Measurements from ENCODE around the gene BRD1.
A peak's percentile ranks its signal among the peaks of the same experiment; 100 is the strongest.
"Not testable (repeated sequence)": the region's sequence is repeated elsewhere in the genome, so short reads cannot be mapped to it uniquely, and the experiment has no call there.

BRD1 gene

DNA sequence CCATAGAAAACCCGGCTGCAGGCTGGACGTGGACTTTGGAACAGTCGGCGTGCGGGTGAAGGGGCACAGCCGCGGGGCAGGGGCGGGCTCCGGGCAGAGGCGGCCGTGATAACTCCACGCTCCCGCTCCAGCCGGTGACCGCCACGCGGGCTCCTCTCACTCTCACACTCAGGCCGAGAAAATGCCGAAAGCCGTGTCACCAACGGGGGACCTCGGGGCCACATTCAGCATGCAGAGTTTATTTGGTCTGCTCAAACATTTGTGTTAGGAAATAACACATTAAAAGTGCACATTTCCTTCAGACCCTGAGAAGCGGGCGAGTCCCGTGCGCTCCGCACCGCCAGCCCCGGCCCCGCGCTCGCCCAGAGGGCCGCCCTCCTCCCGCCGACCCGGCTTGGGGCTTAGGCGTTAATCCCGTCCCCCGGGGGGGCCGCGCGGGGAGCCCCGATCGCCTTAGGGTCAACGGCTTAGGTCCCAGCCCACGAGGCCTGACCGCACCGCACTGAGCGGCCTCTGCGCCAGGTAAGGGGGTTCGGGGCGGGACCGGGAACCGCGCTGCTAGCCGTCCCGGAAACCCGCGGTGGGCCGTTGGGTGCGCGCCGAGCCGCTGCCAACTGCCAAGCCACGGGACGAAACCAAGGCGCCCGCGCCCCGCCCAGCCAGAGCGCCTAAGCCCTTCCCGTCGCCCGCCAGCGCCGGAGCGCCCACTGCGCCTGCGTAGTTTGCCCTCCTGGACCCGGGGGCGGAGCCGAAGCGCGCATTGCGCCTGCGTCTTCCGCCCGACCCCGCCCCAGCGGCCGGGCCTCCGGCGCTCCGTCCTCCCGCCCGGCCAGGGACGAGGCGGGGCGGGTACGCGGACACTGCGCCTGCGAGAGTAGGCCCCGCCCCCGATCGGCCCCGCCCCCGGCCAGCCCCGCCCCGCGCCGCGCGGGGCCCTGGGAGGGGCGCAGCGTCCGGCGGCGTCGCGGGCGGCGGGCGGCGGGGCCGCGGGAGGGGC is 25.5 kb upstream of the BRD1 start, which contains the start of gene ZBED4:
TSS of gene ZBED4 (plus strand) at position 947 of the 997 bp plus-strand sequence. CDS start 29,819 bp downstream, outside the sequence.
- DNase-seq, result peak; percentile 98

DNA sequence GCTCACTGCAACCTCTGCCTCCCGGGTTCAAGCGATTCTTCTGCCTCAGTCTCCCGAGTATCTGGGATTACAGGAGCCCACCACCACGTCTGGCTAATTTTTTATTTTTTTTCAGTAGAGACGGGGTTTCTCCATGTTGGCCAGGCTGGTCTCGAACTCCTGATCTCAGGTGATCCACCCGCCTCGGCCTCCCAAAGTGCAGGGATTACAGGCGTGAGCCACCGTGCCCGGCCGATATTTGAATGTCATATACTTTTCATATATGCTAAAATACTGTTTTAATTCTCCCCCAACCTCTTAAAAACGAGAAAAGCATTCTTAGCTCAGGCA is 24.9 kb upstream of the BRD1 start:
- not testable (repeated sequence) for DNase-seq

DNA sequence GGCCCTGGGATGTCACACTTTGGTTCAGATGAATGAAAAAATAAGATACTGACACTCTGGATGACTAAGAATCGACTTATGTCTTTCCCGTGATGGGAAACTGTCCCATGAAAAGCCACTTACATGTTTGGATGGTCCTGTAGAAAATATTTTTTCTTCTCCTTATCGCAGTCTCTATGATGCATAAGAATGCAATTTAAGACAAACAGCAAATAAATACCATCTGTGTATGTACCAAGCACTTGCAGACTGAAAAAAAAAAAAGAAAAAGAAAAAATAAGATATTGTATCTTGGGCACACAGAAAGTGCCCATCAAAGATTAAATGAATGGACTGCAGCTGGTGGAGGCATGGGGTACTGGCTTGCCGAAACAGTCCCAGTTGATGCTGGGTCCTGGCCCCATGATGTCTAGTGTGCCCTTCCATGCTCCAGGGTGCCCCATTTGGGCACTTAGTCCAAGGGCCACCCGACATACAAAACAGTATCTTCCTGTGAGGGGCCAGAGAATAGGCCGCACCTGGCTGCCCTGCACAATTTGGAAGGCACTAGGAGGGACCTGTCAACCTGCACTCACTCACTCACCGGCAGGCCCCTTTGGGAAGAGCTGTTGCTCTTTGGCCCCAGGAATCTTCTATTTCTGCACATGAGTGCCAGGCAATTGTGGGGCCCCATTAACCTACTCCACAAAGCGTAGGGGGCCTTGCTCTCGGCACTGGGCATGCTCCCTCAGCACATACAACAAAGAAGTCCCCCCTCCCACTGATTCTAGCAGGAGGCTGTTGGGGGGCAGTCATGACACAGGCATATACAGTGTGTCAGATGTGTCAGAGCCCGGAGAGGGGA is 23.5 kb upstream of the BRD1 start:
- no peak for DNase-seq

DNA sequence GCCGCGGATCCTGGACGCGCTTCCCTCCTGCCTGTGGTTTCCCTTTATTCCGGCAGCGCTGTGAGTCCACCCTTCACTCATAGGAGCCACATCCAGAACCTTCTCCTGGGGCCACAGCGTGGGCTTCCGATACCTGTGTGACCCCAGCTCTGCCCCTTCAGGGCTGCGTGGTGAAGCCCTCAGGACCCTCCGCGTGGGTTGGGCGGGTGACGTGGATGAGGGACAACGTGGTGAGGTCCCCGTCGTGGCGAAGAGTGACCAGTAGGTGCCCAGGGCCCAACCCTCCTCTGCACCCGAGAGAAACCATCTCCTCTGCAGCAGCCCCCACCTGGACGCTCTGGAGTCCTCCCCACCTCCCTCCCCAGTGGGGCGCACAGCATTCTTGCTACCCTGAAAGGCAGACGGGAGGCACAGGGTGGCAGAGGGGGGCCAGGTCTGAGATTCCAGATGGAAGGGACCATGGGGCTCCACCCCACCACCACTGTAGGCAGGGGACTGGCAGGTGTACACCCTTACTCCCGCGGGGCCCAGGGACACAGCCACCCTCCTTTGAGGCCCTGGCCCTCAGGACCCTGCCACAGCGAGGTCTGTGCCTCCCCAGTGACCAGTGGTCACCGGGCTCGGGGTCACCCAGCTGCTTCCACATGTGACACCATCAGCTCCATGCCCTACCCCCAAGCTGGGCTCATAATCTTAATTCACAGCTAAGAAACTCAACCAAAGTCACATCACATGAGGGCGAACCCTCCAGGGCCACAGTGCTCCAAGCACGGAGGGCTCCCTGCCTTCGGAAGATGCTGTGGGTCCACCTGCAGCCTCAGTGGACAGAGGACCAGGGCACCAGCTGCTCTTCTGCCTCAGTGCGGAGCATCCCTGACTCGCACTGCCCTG is 22.6 kb upstream of the BRD1 start:
- DNase-seq, result no peak

DNA sequence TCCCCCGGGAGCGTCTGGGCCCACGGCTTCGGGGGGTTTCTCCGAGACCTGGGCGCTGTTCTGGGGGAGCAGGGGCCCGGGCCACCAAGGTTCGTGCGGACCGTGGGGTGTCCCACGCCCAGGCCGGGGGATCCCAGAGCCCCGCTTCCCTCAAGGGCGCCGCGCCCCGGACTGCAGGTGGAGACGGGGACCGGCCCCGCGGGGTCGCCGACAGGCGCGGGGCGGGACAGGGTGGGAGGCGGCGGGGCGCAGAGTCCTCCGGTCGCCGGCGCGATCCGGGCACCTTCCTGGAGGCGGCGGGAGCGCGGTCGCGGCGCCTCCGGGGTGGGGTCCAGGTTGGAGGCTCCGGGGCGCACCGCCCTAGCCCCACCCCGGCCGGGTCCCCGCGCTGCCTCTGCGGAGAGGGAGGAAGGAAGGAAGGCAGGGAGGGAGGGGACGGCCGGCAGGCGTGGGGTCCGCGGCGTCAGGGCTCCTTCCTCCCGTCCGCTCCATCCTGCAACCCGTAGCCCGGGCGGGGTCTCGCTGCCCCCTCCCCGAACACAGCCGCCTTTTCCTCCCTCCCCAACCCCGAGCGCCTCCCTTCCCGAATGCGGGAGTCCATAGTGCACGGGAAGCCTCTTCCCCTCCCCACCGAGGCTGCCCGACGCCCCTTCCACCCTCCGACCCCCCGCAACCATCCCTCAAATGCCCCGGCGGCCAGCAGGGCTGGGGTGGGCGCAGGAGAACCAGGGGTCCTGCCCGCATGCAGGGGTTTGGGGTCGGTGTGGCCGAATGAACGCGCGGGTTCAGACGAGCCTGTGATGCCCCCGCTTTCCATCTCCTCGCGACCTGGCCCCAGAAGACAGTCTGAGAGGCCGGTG is 21.7 kb upstream of the BRD1 start:
- no peak for DNase-seq

DNA sequence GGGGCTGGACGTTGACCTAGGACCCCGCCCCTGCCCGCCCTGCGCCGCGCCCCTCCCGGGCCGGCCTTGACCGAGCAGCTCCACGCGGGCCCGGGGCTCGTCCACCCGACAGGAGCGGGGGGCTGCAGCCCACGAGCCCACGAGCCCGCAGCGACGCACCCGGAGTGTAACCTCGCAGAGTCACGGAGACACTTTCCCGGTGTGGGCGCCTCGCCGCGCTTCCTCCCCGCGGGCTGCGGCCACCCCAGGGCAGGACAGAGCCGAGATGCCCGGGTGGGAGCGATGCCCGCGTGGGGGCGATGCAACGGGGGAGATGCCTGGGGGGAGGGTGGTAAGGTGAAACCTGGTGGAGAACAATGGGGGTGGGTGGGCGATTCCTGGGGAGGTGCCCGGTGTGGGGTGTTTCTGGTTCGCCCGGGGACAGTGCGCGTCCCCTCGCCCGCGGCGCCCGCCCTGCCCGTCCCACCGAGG is 21.1 kb upstream of the BRD1 start:
- DNase-seq, result no peak

DNA sequence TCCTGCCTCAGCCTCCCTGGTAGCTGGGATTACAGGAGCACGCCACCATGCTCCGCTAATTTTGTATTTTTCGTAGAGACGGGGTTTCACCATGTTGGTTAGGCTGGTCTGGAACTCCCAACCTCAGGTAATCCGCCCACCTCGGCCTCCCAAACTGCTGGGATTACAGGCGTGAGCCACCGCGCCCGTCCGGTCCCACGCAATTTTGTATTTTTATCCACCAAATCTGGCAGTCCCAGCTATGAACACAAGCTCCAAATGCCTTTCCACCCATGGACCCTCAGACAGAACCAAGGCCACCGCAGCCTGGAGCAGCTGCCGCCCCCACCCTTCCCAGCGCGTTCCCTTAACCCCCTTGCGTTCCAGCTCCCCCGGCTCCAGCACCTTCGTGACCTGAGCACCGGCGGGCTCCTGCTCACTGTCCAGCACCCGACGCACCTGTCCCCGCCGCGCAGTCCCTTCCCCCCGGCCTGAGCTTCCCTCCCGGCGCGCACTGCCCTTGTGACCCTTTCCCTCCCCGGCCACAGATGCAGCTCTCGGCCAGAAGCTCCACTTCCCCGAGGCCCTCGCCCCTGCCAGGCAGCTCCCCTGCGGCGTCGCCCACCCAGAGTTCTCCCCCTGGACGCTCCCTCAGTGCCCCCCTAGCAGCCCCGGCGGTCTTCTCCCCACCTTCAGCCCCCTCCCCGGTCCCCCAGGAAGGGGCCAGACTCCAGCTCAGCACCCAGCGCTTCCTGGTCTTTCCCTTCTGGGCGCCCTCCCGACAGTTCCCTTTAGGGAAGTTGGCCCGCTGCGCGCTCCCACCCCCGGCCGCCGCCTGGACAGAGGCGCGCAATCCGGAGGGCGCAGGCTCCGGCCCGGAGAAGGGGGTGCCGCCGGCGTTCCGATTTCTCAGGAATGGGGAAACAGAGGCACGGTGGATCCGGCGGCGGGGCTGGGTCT is 20.3 kb upstream of the BRD1 start:
- DNase-seq, result no peak

DNA sequence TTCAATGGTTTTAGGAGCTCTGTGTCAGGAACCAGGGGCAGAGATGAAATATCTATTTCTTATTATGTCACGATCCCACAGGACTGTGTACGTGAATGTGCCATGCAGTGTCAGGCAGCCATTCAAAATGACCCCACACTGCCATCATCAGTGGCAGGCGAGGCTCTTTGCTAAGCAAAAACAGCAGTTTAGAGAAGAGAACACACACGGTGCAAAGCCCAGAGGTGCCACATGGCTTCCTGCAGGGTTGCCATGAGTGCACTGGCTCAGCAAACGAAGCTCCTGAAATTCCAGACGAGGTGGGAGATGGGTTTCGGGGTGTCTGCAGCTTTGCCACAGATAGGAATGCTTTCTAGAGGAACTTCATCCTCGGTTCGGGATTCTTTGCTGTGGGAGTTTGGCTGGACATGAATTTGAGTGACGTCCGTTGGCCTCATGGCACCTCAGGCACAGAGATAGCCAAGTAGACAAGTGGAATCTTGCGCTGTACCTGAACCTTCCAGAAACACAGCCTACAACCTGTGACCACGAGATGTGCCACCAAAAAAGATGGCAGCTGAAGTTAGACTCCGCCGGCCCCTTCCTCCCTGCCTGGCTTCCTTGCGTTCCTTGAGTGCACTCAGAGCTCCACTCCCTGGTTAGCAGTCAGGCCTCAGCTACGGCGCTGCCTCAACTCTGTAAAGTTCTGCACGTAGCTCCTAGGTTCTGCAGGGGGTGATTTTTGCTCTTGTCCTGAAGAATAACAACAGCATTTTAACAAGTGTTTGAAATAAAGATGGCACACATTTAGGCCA is 18.2 kb upstream of the BRD1 start:
- DNase-seq, result no peak

DNA sequence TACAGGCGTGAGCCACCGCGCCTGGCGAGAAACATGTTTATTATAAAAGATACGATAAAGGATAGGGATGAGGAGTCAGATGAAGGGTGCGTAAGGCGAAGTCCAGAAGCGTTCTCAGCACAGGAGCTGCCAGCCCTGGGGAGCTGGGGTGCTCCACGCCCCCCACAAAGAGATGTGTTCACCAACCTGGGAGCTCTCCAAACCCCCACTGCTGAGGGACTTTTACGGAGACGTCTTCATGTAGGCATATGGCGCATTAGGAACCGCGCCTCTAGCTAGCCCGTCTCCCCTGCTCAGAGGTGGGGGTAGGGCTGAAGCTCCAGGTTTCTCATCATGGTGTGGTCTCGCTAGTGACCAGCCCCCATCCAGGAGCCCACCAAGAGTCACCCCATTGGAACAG is 17.6 kb upstream of the BRD1 start:
- DNase-seq, result no peak

DNA sequence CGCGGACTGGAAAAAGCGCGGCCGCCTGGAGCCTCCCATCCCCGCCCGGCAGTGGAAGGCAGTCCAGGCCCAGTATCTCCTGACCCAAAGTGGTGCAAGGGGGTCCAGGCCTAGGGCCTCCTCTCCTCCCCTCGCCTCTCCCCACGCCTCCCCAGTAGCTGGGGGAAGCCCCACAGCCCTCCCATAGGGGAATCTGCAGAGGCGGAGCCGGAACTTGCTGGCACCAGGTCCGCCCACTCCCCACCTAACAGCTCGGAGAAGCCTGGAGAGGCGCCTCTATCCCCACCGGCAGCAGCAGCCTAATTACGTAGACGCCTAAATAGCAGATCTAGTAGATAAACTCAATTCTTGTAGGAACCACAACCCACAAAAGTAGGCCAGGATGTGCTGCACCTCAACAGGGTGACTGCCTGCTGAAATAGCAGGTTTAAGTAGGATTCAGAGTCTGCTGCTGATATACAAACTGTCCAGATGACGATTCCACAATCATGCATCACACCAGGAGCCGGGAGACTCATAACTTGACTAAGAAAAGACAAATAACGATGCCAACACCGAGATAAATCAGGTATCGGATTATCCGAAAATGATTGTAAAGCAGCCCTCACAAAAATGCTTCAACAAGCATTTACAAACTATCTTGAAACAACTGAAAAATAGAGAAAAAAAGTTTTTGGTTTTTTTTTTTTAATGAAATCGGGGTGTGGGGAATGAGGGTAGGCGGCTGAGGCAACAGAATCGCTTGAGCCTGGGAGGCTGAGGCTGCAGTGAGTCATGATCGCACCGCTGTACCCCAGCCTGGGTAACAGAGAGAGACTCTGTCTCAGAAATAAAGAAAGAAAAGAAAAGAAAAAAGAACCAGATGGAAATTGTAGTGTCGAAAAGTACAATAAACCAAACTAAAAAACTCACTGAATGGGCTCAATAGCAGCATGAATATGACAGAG is 11.4 kb upstream of the BRD1 start:
- no peak for DNase-seq

DNA sequence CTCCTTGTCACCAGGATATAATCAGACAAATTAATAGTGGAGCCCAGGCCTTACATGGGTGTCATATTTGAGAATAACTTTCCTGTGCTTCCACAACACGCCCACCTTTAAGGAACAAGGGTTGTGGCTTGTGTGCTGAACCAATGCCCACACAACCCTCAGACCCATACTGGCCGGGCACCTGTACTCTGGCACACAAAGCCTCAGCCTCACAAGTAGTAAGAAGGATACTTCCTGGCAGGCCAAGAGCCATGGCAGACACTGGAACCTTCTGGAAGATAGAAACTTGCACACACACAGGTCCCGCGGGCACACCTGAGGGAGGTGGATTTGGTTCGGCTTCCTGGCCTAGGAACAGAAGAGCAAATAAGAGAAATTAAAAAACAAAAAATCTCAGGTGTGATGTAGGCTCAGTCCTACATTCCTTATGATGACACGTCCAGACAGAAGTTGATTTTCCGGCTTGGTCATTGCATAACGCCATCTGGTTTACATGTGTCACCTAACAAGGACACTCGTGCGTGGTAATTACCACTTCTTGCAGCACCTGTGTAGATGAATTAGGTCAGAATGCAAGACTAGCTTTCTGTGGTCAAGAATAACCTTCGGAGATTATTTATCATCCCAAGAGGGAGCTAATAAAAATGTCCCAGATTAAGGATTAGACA is 5.8 kb upstream of the BRD1 start:
- DNase-seq, result no peak

DNA sequence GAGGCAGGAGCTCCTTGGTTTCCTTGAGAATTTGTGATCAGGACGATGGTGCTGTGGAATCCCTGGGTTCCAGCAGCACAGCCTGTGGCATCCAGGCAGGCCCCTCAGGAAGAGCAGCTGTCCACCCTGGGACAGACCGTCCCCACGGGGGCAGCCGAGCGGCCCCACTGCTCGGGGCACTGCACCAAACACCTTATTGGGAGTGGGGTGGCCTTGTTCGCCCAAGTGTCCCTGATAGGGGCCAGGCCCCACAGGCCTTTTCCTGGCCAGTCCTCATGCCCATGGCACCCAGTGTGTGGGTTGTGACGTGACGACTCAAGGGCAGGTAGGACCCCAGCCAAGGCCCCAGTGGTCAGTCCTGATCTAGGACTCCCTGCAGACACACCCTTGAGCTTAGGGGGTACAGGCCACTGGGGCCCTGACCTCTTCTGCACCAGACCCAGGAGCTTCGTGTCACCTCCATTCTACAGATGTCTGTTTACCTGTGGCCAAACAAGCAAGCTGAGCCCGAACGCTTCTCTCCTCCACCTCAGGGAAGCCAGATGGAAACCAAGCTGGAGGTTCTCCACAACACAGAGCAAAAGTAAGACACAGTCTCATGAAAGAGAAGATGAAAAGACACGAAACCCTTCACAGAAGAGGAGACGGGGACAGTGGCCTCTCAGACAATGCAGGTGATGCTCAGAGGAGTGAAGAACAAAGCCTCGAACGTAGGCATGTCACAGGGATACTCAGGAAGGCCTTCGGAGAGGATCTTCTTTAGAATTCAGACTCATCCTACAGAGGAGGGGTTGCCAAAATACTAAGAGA is 1.6 kb upstream of the BRD1 start:
- no peak for DNase-seq

DNA sequence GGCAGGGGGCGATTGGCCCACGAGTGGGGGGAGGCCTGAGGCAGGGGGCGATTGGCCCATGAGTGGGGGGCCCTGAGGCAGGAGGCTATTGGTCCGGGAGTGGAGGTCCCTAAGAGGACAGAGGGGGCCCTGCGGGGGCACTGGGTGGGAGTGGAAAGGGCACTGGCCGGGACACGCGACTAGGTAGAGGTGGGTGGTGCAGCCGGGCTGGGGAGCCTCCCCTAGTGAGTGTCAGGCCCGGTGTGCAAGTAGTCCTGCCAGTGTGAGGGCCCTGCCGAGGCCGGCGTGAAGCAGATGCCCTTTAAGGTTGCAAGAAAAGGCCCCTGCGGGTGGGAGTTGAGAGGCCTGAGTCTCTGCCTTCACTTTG is 909 bp upstream of the BRD1 start:
- no peak for DNase-seq

DNA sequence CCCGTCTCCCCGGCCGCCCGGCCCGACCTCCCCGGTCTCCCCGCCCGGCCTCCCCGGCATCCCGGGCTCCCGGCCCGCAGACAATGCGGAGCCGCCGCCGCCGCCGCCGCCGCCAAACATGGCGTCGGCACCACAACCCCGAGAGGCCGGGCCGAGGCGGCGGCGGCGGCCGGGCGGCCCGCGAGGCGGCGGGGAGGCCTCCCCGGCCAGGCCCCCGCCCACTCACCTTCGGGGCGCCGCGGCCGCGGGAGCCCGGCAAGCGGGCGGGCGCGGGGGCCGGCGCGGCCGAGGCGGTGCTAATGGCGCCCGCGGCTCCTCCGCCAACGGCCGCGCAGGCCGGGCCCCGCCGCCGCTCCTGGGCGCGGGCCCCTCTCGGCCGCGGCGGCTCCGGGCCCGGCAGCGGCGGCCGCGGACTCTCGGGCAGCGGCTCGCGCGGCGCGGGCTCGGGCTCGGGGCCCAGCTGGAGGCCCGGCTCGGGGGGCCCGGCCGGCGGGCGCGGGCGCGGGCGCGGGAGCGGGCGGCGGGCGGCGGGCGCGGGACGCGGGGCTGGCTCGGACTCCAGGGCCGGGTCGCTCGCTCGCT is 311 bp downstream of the BRD1 start:
- DNase-seq, result no peak

DNA sequence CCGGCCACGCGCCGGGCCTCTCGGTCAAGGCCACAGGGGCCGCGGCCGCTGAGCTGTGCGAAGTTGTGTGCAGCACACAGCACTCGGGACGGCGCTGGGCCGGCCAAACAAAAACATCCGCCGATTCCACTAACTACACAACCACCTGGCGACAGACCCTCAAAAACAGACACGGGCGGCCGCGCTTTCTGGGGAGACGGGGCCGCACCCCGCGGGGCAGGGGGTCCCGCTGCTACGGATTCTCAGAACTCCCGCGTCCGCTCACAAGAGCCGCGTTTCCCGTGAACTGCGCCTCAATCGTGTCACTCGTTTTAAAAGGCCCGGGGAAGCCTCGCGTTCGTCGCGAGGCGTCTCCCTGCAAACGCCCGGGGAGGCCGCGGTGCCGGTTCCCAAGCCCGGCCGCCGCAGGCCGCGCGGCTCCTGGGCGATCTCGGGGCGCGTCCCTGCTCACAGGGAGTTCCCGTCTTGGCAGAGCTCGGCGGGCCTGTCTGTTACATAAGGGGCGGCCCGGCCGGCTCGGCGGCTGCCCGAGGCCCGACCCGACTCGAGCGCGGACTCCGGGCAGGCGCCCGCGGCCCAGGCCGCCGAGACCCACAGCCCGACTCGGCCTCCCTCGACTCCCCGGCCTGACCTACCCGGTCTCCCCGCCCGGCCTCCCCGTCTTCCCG is 936 bp downstream of the BRD1 start:
- DNase-seq, result peak; percentile 17
